Measurements from ENCODE around the gene FAM236C.
"Not testable (repeated sequence)": the region's sequence is repeated elsewhere in the genome, so short reads cannot be mapped to it uniquely, and the experiment has no call there.

DNA sequence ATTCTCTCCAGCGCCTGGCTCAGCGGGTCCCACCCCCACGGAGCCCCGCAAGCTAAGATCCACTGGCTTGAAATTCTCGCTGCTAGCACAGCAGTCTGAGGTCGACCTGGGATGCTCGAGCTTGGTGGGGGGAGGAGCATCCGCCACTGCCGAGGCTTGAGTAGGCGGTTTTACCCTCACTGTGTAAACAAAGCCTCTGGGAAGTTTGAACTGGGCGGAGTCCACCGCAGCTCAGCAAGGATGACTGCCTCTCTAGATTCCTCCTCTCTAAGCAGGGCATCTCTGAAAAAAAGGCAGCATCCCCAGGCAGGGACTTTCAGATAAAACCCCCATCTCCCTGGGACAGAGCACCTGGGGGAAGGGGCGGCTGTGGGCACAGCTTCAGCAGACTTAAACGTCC, 22.7 kb upstream of the FAM236C start:
- not testable (repeated sequence) for TF ChIP-seq CTCF (IDR thresholded peaks at IDR 0.05; ENCODE audit: insufficient read depth, low read length); REST (IDR thresholded peaks at IDR 0.05; ENCODE audit: insufficient replicate concordance, low read depth)

Measured in HL-60 (cell line).